Parathyroid adenoma (tissue), 2 donors: ENCODE data around the gene LAP3.

Experiments
- H2AFZ ChIP-seq: fragments of 300-600 bp; sonication (generic); one replicate; pipeline ENCODE4 v1.7.0; 2017; ENCODE audit warnings: antibody characterized with exemption, mild to moderate bottlenecking
- H3K27ac ChIP-seq: fragments of 300-600 bp; sonication (generic); one replicate; pipeline ENCODE4 v1.7.0; 2017
- H3K27me3 ChIP-seq: fragments of 300-600 bp; sonication (generic); one replicate; pipeline ENCODE4 v1.7.0; 2017; ENCODE audit warnings: low read length; ENCODE audit not compliant: control insufficient read depth, insufficient read depth
- H3K36me3 ChIP-seq: fragments of 300-600 bp; sonication (generic); one replicate; pipeline ENCODE4 v1.7.0; 2017; ENCODE audit warnings: low read length; ENCODE audit not compliant: control insufficient read depth, insufficient read depth
- H3K4me1 ChIP-seq: fragments of 300-600 bp; sonication (generic); one replicate; pipeline ENCODE4 v1.7.0; 2017; ENCODE audit warnings: control low read depth
- H3K4me2 ChIP-seq: fragments of 300-600 bp; sonication (generic); one replicate; pipeline ENCODE4 v1.7.0; 2017; ENCODE audit warnings: low read length
- H3K4me3 ChIP-seq: fragments of 300-600 bp; sonication (generic); one replicate; pipeline ENCODE4 v1.7.0; 2017; ENCODE audit warnings: low read depth, low read length
- H3K79me2 ChIP-seq: fragments of 300-600 bp; sonication (generic); one replicate; pipeline ENCODE4 v1.7.0; 2017; ENCODE audit warnings: control low read depth
- H3K9ac ChIP-seq: fragments of 300-600 bp; sonication (generic); one replicate; pipeline ENCODE4 v1.7.0; 2017; ENCODE audit warnings: mild to moderate bottlenecking
- H3K9me3 ChIP-seq: fragments of 300-600 bp; sonication (generic); one replicate; pipeline ENCODE4 v1.7.0; 2017; ENCODE audit warnings: low read length; ENCODE audit not compliant: control insufficient read depth
- CTCF ChIP-seq: fragments of 300-600 bp; sonication (generic); IDR thresholded peaks from one replicate; pipeline ENCODE4 v1.7.0; 2017; ENCODE audit warnings: antibody characterized with exemption, mild to moderate bottlenecking
- donor health status: primary hyperparathyroidism.

The LAP3 gene

GRCh38 chr4:17646693-17647092, 69.7 kb downstream of the LAP3 start:
- no peak overlapping the region for H3K27ac ChIP-seq
- H3K4me1 ChIP-seq, result peaks cover 2% of the 10 kb centered on the region
- no peaks in the 10 kb centered on the region for H3K36me3 ChIP-seq
- H3K4me3 ChIP-seq, result no peak overlapping the region
- no peaks in the 10 kb centered on the region for H3K27me3 ChIP-seq
- no peaks in the 10 kb centered on the region for H3K79me2 ChIP-seq
- no peak for TF ChIP-seq CTCF
- H3K9ac ChIP-seq, result no peak overlapping the region
- no peaks in the 10 kb centered on the region for H3K9me3 ChIP-seq
- no peak overlapping the region for H3K4me2 ChIP-seq
- no peak overlapping the region for H2AFZ ChIP-seq

- H3K4me1 ChIP-seq, result peaks cover 2% of the 10 kb centered on the region
- no peak overlapping the region for H2AFZ ChIP-seq
- H3K4me2 ChIP-seq, result no peak overlapping the region
- H3K27ac ChIP-seq, result no peak overlapping the region
- H3K36me3 ChIP-seq, result no peaks in the 10 kb centered on the region
- no peak for TF ChIP-seq CTCF
- no peaks in the 10 kb centered on the region for H3K79me2 ChIP-seq
- no peaks in the 10 kb centered on the region for H3K9me3 ChIP-seq
- H3K9ac ChIP-seq, result no peak overlapping the region
- H3K4me3 ChIP-seq, result no peak overlapping the region
- H3K27me3 ChIP-seq, result no peaks in the 10 kb centered on the region
Observed at GRCh38 chr4:17647176-17647806, 70.3 kb downstream of the LAP3 start.

- Histone ChIP-seq H3K27ac (no peak overlapping the region), H3K36me3 (no peaks in the 10 kb centered on the region), H3K4me2 (no peak overlapping the region), H3K9ac (no peak overlapping the region), H2AFZ (no peak overlapping the region), H3K9me3 (no peaks in the 10 kb centered on the region), H3K79me2 (no peaks in the 10 kb centered on the region), H3K4me1 (no peaks in the 10 kb centered on the region), H3K4me3 (no peak overlapping the region), H3K27me3 (no peaks in the 10 kb centered on the region)
- no peak for TF ChIP-seq CTCF
Observed at GRCh38 chr4:17647927-17648326, 70.9 kb downstream of the LAP3 start.

GRCh38 chr4:17650406-17650805, 73.4 kb downstream of the LAP3 start:
- no peaks in the 10 kb centered on the region for H3K27me3 ChIP-seq
- no peak for TF ChIP-seq CTCF
- no peaks in the 10 kb centered on the region for H3K36me3 ChIP-seq

GRCh38 chr4:17654701-17655100, 77.7 kb downstream of the LAP3 start:
- no peaks in the 10 kb centered on the region for H3K36me3 ChIP-seq
- H3K9ac ChIP-seq, result no peak overlapping the region
- TF ChIP-seq CTCF, result no peak
- H3K9me3 ChIP-seq, result no peaks in the 10 kb centered on the region
- H2AFZ ChIP-seq, result no peak overlapping the region
- H3K4me2 ChIP-seq, result no peak overlapping the region
- H3K4me3 ChIP-seq, result no peak overlapping the region
- no peaks in the 10 kb centered on the region for H3K4me1 ChIP-seq
- no peaks in the 10 kb centered on the region for H3K27me3 ChIP-seq
- no peak overlapping the region for H3K27ac ChIP-seq
- H3K79me2 ChIP-seq, result no peaks in the 10 kb centered on the region

More at GRCh38 chr4:17650406-17650805, 73.4 kb downstream of the LAP3 start:
- Histone ChIP-seq H3K4me3 (no peak overlapping the region), H3K79me2 (no peaks in the 10 kb centered on the region), H3K4me1 (no peaks in the 10 kb centered on the region), H3K4me2 (no peak overlapping the region), H3K9ac (no peak overlapping the region), H3K27ac (no peak overlapping the region), H3K9me3 (no peaks in the 10 kb centered on the region), H2AFZ (no peak overlapping the region)
